Measurements from ENCODE around the gene FAM174B. TPM values are rescaled to one million over a fixed set of nuclear protein-coding genes. Genes with fewer than 3 reads are reported as not detected.
A peak's percentile ranks its signal among the peaks of the same experiment; 100 is the strongest.

The FAM174B gene
- total and polyA plus RNA-seq, 8 donors: 40.8 to 66.3 (median 48.7) TPM

GRCh38 chr15:92621972-92622533 is 33.5 kb downstream of the FAM174B start:
- ATAC-seq: no peak
- Histone ChIP-seq H3K4me1 (peaks cover 25 to 33% of the 10 kb centered on the region in 2 donors), H3K27me3 (no peaks in the 10 kb centered on the region), H3K9me3 (no peaks in the 10 kb centered on the region), H3K27ac (no peak overlapping the region), H3K4me3 (no peak overlapping the region), H3K36me3 (no peaks in the 10 kb centered on the region)
- intact Hi-C loops (cut with DNase I): no loop called here
- no peak for DNase-seq
- no peak for TF ChIP-seq CTCF (IDR thresholded peaks at IDR 0.05)

- Histone ChIP-seq H3K4me3 (no peak overlapping the region), H3K4me1 (peaks cover 30 to 37% of the 10 kb centered on the region in 2 donors)
- TF ChIP-seq CTCF (IDR thresholded peaks at IDR 0.05): no peak
These were observed 34.6 kb downstream of the FAM174B start for GRCh38 chr15:92620991-92621390.

GRCh38 chr15:92619145-92620101 is 36.2 kb downstream of the FAM174B start:
- Histone ChIP-seq H3K9me3 (no peaks in the 10 kb centered on the region), H3K4me3 (no peak overlapping the region), H3K27me3 (no peaks in the 10 kb centered on the region), H3K27ac (no peak overlapping the region), H3K4me1 (peaks cover 24 to 28% of the 10 kb centered on the region in 2 donors), H3K36me3 (no peaks in the 10 kb centered on the region)
- no peak for TF ChIP-seq CTCF (IDR thresholded peaks at IDR 0.05)
- DNase-seq (peak in 2 of 4 donors; percentile 69 to 82), ATAC-seq (peak; percentile 2)
- intact Hi-C loops (cut with DNase I): no loop called here

More at GRCh38 chr15:92620991-92621390, 34.6 kb downstream of the FAM174B start:
- intact Hi-C loops (cut with DNase I): no loop called here
- H3K36me3 ChIP-seq: no peaks in the 10 kb centered on the region
- no peak overlapping the region for H3K27ac ChIP-seq
- no peak for DNase-seq
- ATAC-seq: no peak
- H3K9me3 ChIP-seq: no peaks in the 10 kb centered on the region
- H3K27me3 ChIP-seq: no peaks in the 10 kb centered on the region

- peaks cover 19 to 28% of the 10 kb centered on the region in 2 donors for H3K4me1 ChIP-seq
- no peak for TF ChIP-seq CTCF (IDR thresholded peaks at IDR 0.05)
- intact Hi-C loops (cut with DNase I): no loop called here
- H3K27me3 ChIP-seq: no peaks in the 10 kb centered on the region
- H3K9me3 ChIP-seq: no peaks in the 10 kb centered on the region
- H3K4me3 ChIP-seq: no peak overlapping the region
- DNase-seq (peak in 2 of 4 donors; percentile 54 to 82), ATAC-seq (peak; percentile 83)
- peak overlapping the region; percentile 46 to 59 for H3K27ac ChIP-seq
- no peaks in the 10 kb centered on the region for H3K36me3 ChIP-seq
These were observed 37.7 kb downstream of the FAM174B start for GRCh38 chr15:92617549-92618520.

Data from left lung (tissue), 10 donors.